Thoracic aorta (tissue), 2 donors: ENCODE results near the gene COL16A1. TPM values are rescaled to one million over a fixed set of nuclear protein-coding genes. Genes with fewer than 3 reads are reported as not detected.

ENCODE experiments used
- ATAC-seq: fragments of 150-250 bp; one replicate; pipeline ENCODE4 v1.8.0; 2017; ENCODE audit warnings: low read depth; ENCODE audit not compliant: insufficient number of reproducible peaks, low FRiP score
- DNase-seq: peaks from one replicate; pipeline ENCODE4 v3.0.0-alpha.2; 2020; ENCODE audit warnings: low spot score
- H3K27ac ChIP-seq, 2 donors: fragments of 200-600 bp; sonication (generic); 1 replicate in 1 of 2; 2 replicates in 1 of 2; pipeline ENCODE4 v1.5.1; 2016; ENCODE audit warnings: mild to moderate bottlenecking in 2 of 2, moderate library complexity in 2 of 2
- H3K27me3 ChIP-seq: fragments of 200-600 bp; sonication (generic); replicated peaks from 2 replicates; pipeline ENCODE4 v1.6.0; 2016; ENCODE audit warnings: mild to moderate bottlenecking; ENCODE audit not compliant: insufficient read depth
- H3K36me3 ChIP-seq: fragments of 200-600 bp; sonication (generic); one replicate; pipeline ENCODE4 v1.5.1; 2016
- H3K4me1 ChIP-seq, 2 donors: fragments of 200-600 bp; sonication (generic); 1 replicate in 1 of 2; 2 replicates in 1 of 2; pipeline versions ENCODE4 v1.5.1 to v1.6.0; 2016; ENCODE audit warnings: low read depth in 2 of 2, mild to moderate bottlenecking in 1 of 2; ENCODE audit not compliant: control insufficient read depth in 1 of 2
- H3K4me3 ChIP-seq: fragments of 200-600 bp; sonication (generic); 2 replicates; pipeline ENCODE4 v1.5.1; 2016; ENCODE audit warnings: mild to moderate bottlenecking
- H3K9me3 ChIP-seq: fragments of 200-600 bp; sonication (generic); 2 replicates; pipeline ENCODE4 v1.5.1; 2016
- CTCF ChIP-seq: fragments of 200-600 bp; sonication (generic); IDR thresholded peaks from one replicate; pipeline ENCODE4 v1.5.1; 2019; ENCODE audit warnings: antibody characterized with exemption
- total RNA-seq, 2 donors: library from RNA; depleted of rRNA; stranded (reverse); fragments of >200 nt; gene quantifications; one replicate each; pipeline versions ENCODE4 v1.1.0 to v1.2.3, GENCODE V29; 2016

The COL16A1 gene
- total RNA-seq, 2 donors from 2014 or later: 183 to 323 TPM

- H3K36me3 ChIP-seq: peaks cover 4% of the 10 kb centered on the region
- H3K4me3 ChIP-seq: no peak overlapping the region
- DNase-seq (no peak), ATAC-seq (no peak)
- H3K27me3 ChIP-seq: no peaks in the 10 kb centered on the region
- peaks cover 43 to 72% of the 10 kb centered on the region in 2 donors for H3K4me1 ChIP-seq
- H3K27ac ChIP-seq: peak overlapping the region; percentile 51 to 95
- H3K9me3 ChIP-seq: no peaks in the 10 kb centered on the region
- TF ChIP-seq CTCF: no peak
Measured at GRCh38 chr1:31648190-31648589, 55.6 kb downstream of the COL16A1 start.

- Histone ChIP-seq H3K36me3 (no peaks in the 10 kb centered on the region), H3K4me1 (peaks cover 43 to 81% of the 10 kb centered on the region in 2 donors), H3K27me3 (no peaks in the 10 kb centered on the region), H3K9me3 (no peaks in the 10 kb centered on the region), H3K4me3 (no peak overlapping the region), H3K27ac (peak overlapping the region; percentile 95 to 98)
- peak; percentile 59 for TF ChIP-seq CTCF
- ATAC-seq (no peak), DNase-seq (no peak)
Measured at GRCh38 chr1:31647106-31647505, 56.7 kb downstream of the COL16A1 start.

DNA sequence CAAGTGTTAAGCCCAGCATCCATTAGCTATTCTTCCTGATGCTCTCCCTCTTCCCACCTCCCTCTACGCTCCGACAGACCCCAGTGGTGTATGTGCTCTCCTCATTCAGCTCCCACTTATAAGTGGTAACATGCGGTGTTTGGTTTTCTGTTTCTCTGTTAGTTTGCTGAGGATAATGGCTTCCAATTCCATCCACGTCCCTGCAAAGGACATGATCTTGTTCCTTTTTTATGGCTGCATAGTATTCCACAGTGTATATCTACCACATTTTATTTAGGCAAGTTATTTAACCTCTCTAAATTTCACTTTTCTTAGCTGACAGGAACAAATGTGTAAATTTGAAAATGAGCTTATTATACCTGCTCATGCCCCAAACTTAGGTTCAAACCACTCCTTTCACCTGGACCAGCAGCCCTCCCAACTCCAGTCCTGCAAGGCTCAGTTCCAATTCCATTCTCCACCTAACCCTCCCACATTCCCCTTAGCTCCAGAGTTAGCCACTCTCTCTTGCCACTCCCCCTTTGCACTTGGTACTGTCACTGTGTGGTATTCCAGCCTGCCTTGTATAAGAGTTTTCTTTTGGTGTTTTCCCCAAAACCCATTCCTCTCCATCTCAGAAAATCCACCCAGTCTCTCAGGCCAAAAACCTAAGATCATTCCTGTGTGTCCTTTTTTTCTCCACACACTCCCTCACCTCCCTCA is 57.4 kb downstream of the COL16A1 start:
- DNase-seq (no peak), ATAC-seq (no peak)
- H3K27me3 ChIP-seq: no peaks in the 10 kb centered on the region
- H3K4me1 ChIP-seq: peaks cover 41 to 82% of the 10 kb centered on the region in 2 donors
- no peaks in the 10 kb centered on the region for H3K9me3 ChIP-seq
- H3K36me3 ChIP-seq: no peaks in the 10 kb centered on the region
- no peak overlapping the region for H3K4me3 ChIP-seq
- no peak for TF ChIP-seq CTCF
- peak overlapping the region; percentile 95 to 98 for H3K27ac ChIP-seq

- no peaks in the 10 kb centered on the region for H3K9me3 ChIP-seq
- no peaks in the 10 kb centered on the region for H3K36me3 ChIP-seq
- no peak for TF ChIP-seq CTCF
- H3K27ac ChIP-seq: peak overlapping the region; percentile 95 to 98
- DNase-seq (no peak), ATAC-seq (no peak)
- H3K27me3 ChIP-seq: no peaks in the 10 kb centered on the region
- peak overlapping the region; percentile 84 for H3K4me3 ChIP-seq
- H3K4me1 ChIP-seq: peaks cover 32 to 77% of the 10 kb centered on the region in 2 donors
Measured at GRCh38 chr1:31645274-31645568, 58.6 kb downstream of the COL16A1 start.

- H3K9me3 ChIP-seq: no peaks in the 10 kb centered on the region
- peak within 1 kb of the TSS; percentile 95 to 98 for H3K27ac ChIP-seq
- peak within 1 kb of the TSS; percentile 84 for H3K4me3 ChIP-seq
- no peaks in the 10 kb centered on the region for H3K27me3 ChIP-seq
- H3K36me3 ChIP-seq: no peaks in the 10 kb centered on the region
- H3K4me1 ChIP-seq: peaks cover 34 to 76% of the 10 kb centered on the region in 2 donors
- ATAC-seq (peak; percentile 86), DNase-seq (peak; percentile 98)
- TF ChIP-seq CTCF: no peak
Measured at GRCh38 chr1:31644560-31645273, 59.1 kb downstream of the COL16A1 start, which contains the start of gene PEF1. Gene PEF1 (minus strand): TSS chr1:31644876. CDS start chr1:31644864, 12 bp downstream.
